ENCODE data around the gene NANOS3. TPM values are rescaled to one million over a fixed set of nuclear protein-coding genes. Genes with fewer than 3 reads are reported as not detected.

NANOS3 gene
- total and polyA plus RNA-seq, 9 of the 15 experiments (the other 6 are each of a cell fraction or from before 2014, with no cell fraction given), result not detected

DNA sequence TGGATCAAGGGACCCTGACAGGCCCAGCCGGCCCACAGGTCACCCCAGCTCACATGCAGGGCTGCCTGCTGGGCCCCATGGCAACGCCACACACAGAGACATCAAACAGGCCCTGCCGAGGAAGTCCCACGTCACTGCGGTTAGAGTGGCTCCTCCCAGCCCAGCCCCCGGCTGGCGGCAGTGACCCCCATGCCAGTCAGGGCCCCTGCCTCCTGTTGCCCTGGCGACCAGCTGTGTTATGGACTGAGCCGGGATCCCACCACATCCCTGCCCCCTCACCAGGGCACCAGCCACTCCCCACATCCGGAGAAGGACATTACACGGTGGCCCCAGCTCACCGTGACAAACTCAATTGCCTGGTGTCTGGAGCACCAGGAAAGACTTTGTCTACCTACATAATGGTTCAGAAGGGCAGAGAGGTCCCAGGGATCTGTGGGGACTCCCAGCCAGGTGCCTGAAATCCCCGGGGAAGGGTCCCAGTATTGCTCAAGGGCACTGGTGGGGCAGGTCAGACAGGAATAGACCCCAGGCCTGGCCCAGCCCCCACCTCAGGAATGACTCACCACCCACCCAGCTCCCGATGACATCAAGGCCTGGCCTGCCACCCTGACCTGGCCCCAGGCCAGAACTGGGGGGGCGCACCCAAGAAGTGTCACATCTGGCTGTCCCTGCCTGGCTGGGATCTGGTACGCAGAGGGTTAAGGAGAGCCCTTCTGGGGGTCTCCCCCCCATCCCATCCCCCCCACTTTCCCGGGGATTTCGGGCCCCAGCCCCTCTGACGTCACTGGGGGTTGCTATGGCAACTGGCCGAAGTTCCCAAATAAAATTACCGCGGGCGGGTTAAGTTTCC lies 30.2 kb upstream of the NANOS3 start (continued):
- TF ChIP-seq, protein P1, sequence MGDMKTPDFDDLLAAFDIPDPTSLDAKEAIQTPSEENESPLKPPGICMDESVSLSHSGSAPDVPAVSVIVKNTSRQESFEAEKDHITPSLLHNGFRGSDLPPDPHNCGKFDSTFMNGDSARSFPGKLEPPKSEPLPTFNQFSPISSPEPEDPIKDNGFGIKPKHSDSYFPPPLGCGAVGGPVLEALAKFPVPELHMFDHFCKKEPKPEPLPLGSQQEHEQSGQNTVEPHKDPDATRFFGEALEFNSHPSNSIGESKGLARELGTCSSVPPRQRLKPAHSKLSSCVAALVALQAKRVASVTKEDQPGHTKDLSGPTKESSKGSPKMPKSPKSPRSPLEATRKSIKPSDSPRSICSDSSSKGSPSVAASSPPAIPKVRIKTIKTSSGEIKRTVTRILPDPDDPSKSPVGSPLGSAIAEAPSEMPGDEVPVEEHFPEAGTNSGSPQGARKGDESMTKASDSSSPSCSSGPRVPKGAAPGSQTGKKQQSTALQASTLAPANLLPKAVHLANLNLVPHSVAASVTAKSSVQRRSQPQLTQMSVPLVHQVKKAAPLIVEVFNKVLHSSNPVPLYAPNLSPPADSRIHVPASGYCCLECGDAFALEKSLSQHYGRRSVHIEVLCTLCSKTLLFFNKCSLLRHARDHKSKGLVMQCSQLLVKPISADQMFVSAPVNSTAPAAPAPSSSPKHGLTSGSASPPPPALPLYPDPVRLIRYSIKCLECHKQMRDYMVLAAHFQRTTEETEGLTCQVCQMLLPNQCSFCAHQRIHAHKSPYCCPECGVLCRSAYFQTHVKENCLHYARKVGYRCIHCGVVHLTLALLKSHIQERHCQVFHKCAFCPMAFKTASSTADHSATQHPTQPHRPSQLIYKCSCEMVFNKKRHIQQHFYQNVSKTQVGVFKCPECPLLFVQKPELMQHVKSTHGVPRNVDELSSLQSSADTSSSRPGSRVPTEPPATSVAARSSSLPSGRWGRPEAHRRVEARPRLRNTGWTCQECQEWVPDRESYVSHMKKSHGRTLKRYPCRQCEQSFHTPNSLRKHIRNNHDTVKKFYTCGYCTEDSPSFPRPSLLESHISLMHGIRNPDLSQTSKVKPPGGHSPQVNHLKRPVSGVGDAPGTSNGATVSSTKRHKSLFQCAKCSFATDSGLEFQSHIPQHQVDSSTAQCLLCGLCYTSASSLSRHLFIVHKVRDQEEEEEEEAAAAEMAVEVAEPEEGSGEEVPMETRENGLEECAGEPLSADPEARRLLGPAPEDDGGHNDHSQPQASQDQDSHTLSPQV (IDR thresholded peaks at IDR 0.05), result peak; percentile 91
- TF ChIP-seq ELF2 (CRISPR knock-in tag; IDR thresholded peaks at IDR 0.05), result no peak
- TF ChIP-seq, protein P2, sequence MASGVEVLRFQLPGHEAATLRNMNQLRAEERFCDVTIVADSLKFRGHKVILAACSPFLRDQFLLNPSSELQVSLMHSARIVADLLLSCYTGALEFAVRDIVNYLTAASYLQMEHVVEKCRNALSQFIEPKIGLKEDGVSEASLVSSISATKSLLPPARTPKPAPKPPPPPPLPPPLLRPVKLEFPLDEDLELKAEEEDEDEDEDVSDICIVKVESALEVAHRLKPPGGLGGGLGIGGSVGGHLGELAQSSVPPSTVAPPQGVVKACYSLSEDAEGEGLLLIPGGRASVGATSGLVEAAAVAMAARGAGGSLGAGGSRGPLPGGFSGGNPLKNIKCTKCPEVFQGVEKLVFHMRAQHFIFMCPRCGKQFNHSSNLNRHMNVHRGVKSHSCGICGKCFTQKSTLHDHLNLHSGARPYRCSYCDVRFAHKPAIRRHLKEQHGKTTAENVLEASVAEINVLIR (CRISPR knock-in tag; IDR thresholded peaks at IDR 0.05), result peak; percentile 83
- peak; percentile 76 for TF ChIP-seq LEF1 (IDR thresholded peaks at IDR 0.05)
- no peak for TF ChIP-seq E2F3 (CRISPR knock-in tag; IDR thresholded peaks at IDR 0.05)
- TF ChIP-seq HOXB6 (CRISPR knock-in tag; IDR thresholded peaks at IDR 0.05; ENCODE audit: borderline replicate concordance), result no peak
- peak; percentile 97 for TF ChIP-seq ZBTB7A (IDR thresholded peaks at IDR 0.05; ENCODE audit: borderline replicate concordance, control insufficient read depth, low read depth, low read length)
- no peak for TF ChIP-seq GTF2E2 (tag; IDR thresholded peaks at IDR 0.05)
- no peak for TF ChIP-seq HLTF (IDR thresholded peaks at IDR 0.05)
- no peak for TF ChIP-seq BDP1 (IDR thresholded peaks at IDR 0.05; ENCODE audit: insufficient read depth, insufficient read length)
- no peak for TF ChIP-seq ZNF717 (CRISPR knock-in tag; IDR thresholded peaks at IDR 0.05)
- TF ChIP-seq FOS (IDR thresholded peaks at IDR 0.05; ENCODE audit: extremely low read depth, insufficient read length), result peak; percentile 57
- TF ChIP-seq SMARCA4 (IDR thresholded peaks at IDR 0.05), result peak; percentile 80
- TF ChIP-seq ZEB2 (IDR thresholded peaks at IDR 0.05), result no peak; the same call in 1 of the 2 replicates
- TF ChIP-seq, protein P3, sequence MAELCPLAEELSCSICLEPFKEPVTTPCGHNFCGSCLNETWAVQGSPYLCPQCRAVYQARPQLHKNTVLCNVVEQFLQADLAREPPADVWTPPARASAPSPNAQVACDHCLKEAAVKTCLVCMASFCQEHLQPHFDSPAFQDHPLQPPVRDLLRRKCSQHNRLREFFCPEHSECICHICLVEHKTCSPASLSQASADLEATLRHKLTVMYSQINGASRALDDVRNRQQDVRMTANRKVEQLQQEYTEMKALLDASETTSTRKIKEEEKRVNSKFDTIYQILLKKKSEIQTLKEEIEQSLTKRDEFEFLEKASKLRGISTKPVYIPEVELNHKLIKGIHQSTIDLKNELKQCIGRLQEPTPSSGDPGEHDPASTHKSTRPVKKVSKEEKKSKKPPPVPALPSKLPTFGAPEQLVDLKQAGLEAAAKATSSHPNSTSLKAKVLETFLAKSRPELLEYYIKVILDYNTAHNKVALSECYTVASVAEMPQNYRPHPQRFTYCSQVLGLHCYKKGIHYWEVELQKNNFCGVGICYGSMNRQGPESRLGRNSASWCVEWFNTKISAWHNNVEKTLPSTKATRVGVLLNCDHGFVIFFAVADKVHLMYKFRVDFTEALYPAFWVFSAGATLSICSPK (IDR thresholded peaks at IDR 0.05; ENCODE audit: borderline replicate concordance), result no peak
- TF ChIP-seq ZNF175 (CRISPR knock-in tag; IDR thresholded peaks at IDR 0.05; ENCODE audit: low read depth), result peak; percentile 9
- TF ChIP-seq PCBP2 (IDR thresholded peaks at IDR 0.05; ENCODE audit: low read depth, low read length, poor library complexity, severe bottlenecking), result no peak
- TF ChIP-seq, protein P4, sequence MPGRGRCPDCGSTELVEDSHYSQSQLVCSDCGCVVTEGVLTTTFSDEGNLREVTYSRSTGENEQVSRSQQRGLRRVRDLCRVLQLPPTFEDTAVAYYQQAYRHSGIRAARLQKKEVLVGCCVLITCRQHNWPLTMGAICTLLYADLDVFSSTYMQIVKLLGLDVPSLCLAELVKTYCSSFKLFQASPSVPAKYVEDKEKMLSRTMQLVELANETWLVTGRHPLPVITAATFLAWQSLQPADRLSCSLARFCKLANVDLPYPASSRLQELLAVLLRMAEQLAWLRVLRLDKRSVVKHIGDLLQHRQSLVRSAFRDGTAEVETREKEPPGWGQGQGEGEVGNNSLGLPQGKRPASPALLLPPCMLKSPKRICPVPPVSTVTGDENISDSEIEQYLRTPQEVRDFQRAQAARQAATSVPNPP (IDR thresholded peaks at IDR 0.05; ENCODE audit: borderline replicate concordance, insufficient read depth, insufficient read length), result no peak
- no peak for TF ChIP-seq PHTF2 (CRISPR knock-in tag; IDR thresholded peaks at IDR 0.05)
- no peak for TF ChIP-seq CHD4 (IDR thresholded peaks at IDR 0.05; ENCODE audit: insufficient read depth, insufficient replicate concordance, low read depth, low read length, poor library complexity, severe bottlenecking)
